Panc1 (cell line): ENCODE measurements around the gene PTPN18.

Experiments
- POLR2AphosphoS5 ChIP-seq: IDR thresholded peaks from 2 replicates; pipeline ENCODE4 v1.6.1; 2012; ENCODE audit warnings: mild to moderate bottlenecking, low read depth, low read length, moderate library complexity
- REST ChIP-seq, 2 experiments: IDR thresholded peaks; 2 replicates each; pipeline ENCODE4 v1.6.1; 2011 to 2012; ENCODE audit warnings: low read depth in 2 of 2, control low read depth in 1 of 2, low read length in 1 of 2, mild to moderate bottlenecking in 1 of 2, moderate library complexity in 1 of 2; ENCODE audit not compliant: insufficient read depth in 1 of 2
- SIN3A ChIP-seq: IDR thresholded peaks from 2 replicates; pipeline ENCODE4 v1.6.1; 2012; ENCODE audit warnings: low read depth, mild to moderate bottlenecking, low read length, moderate library complexity, borderline replicate concordance; ENCODE audit not compliant: insufficient read depth
- TCF7L2 ChIP-seq: IDR thresholded peaks from 2 replicates; pipeline ENCODE4 v1.6.1; 2011; ENCODE audit warnings: mild to moderate bottlenecking, low read depth, low read length, inconsistent platforms
- TF ChIP-seq, protein P1 (sequence below): fragments of 450-650 bp; IDR thresholded peaks from 2 replicates; pipeline ENCODE4 v1.5.1; 2017; ENCODE audit warnings: mild to moderate bottlenecking

DNA sequence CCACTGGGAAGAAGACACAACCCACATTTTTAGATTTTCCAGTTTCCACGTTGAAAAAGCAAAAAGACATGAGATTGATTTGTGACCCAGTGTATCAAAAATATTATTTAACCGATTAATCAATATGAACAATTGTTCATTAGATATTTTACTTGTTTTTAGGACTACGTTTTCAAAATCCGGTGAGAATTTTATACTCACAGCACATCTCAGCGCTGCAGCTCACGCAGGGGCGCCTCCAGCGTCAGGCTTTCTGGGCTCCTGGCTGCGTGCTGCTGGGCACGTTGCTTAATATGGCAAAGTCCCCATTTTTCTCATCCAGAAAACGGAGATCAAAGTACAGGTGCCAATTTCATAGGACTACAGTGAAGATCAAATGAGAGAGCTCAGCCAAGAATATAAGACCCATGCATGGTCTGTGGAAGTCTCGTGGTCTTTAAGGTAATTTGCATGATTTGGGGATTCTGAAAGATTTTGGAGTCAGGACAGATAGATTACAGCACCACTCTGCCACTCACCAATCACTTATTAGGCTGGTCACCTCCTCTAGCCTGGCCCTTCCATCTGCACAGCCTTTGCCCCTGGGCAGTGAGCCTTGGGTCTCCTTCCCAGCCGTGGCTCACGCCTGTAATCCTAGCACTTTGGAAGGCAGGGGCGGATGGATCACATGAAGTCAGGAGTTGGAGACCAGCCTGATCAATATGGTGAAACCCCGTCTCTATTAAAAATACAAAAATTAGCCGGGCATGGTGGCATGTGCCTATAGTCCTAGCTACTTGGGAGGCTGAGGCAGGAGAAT lies 36.2 kb downstream of the PTPN18 start:
- TF ChIP-seq, protein P1, sequence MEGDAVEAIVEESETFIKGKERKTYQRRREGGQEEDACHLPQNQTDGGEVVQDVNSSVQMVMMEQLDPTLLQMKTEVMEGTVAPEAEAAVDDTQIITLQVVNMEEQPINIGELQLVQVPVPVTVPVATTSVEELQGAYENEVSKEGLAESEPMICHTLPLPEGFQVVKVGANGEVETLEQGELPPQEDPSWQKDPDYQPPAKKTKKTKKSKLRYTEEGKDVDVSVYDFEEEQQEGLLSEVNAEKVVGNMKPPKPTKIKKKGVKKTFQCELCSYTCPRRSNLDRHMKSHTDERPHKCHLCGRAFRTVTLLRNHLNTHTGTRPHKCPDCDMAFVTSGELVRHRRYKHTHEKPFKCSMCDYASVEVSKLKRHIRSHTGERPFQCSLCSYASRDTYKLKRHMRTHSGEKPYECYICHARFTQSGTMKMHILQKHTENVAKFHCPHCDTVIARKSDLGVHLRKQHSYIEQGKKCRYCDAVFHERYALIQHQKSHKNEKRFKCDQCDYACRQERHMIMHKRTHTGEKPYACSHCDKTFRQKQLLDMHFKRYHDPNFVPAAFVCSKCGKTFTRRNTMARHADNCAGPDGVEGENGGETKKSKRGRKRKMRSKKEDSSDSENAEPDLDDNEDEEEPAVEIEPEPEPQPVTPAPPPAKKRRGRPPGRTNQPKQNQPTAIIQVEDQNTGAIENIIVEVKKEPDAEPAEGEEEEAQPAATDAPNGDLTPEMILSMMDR: no peak
- TF ChIP-seq POLR2AphosphoS5: no peak
- TF ChIP-seq SIN3A: no peak
- TF ChIP-seq REST (IDR thresholded peaks at IDR 0.05; ENCODE audit: insufficient read depth in 1 of 2, low read depth in 2 of 2, low read length in 1 of 2): no peak
- TF ChIP-seq TCF7L2: no peak
